Measurements from ENCODE around the gene YDJC. TPM values are rescaled to one million over a fixed set of nuclear protein-coding genes. Genes with fewer than 3 reads are reported as not detected.

Gene YDJC
- total RNA-seq, 1 experiment from 2014 or later: 79.4 TPM

GRCh38 chr22:21650823-21651520, 21.1 kb upstream of the YDJC start:
- peak; percentile 14; the same call in 1 of the 2 replicates for ATAC-seq
- DNase-seq: no peak
- Histone ChIP-seq H3K9me3 (ENCODE audit: low read length) (no peaks in the 10 kb centered on the region), H3F3A (ENCODE audit: low read length, unreplicated experiment) (no peaks in the 10 kb centered on the region), H2AFZ (ENCODE audit: low read length) (peak overlapping the region; percentile 98), H3K27me3 (ENCODE audit: low read length) (no peaks in the 10 kb centered on the region), H3K27ac (ENCODE audit: low read length) (no peak overlapping the region), H3K9me2 (replicated peaks; ENCODE audit: low read length) (no peaks in the 10 kb centered on the region), H3K4me2 (ENCODE audit: low read length) (peak overlapping the region; percentile 96), H3K79me2 (ENCODE audit: low read length) (peaks cover 13% of the 10 kb centered on the region), H3K36me3 (ENCODE audit: low read depth, low read length) (no peaks in the 10 kb centered on the region), H3K4me3 (ENCODE audit: low read length) (peak overlapping the region; percentile 83), H3K9ac (ENCODE audit: low read length) (peak overlapping the region; percentile 81), H4K20me1 (ENCODE audit: low read length) (no peaks in the 10 kb centered on the region), H3K4me1 (ENCODE audit: insufficient read depth, low read length) (no peaks in the 10 kb centered on the region)
- POLR2A ChIA-PET (ENCODE audit: unreplicated experiment): no interaction called here
- intact Hi-C loops (cut with micrococcal nuclease): no loop called here
- TF ChIP-seq EZH2 (IDR thresholded peaks at IDR 0.05; ENCODE audit: low read length, unreplicated experiment) (no peak), EZH2phosphoT487 (IDR thresholded peaks at IDR 0.05; ENCODE audit: borderline replicate concordance, low read length) (no peak), CTCF (conservative IDR thresholded peaks at IDR 0.05; ENCODE audit: low read depth, low read length) (no peak)
- CTCF ChIA-PET: no interaction called here
- BruUV-seq (replicated peaks): TSS peak; percentile 0

GRCh38 chr22:21650280-21650679, 20.5 kb upstream of the YDJC start:
- ChIA-PET CTCF (no interaction called here), POLR2A (ENCODE audit: unreplicated experiment) (no interaction called here)
- Histone ChIP-seq H3K4me1 (ENCODE audit: insufficient read depth, low read length) (no peaks in the 10 kb centered on the region), H3K27ac (ENCODE audit: low read length) (no peak overlapping the region), H3K9me2 (replicated peaks; ENCODE audit: low read length) (no peaks in the 10 kb centered on the region), H3K4me2 (ENCODE audit: low read length) (no peak overlapping the region), H3K27me3 (ENCODE audit: low read length) (no peaks in the 10 kb centered on the region), H4K20me1 (ENCODE audit: low read length) (no peaks in the 10 kb centered on the region), H2AFZ (ENCODE audit: low read length) (no peak overlapping the region), H3K36me3 (ENCODE audit: low read depth, low read length) (no peaks in the 10 kb centered on the region), H3K9me3 (ENCODE audit: low read length) (no peaks in the 10 kb centered on the region), H3K9ac (ENCODE audit: low read length) (no peak overlapping the region), H3K79me2 (ENCODE audit: low read length) (peaks cover 13% of the 10 kb centered on the region), H3K4me3 (ENCODE audit: low read length) (no peak overlapping the region), H3F3A (ENCODE audit: low read length, unreplicated experiment) (no peaks in the 10 kb centered on the region)
- DNase-seq: no peak
- no TSS peak for BruUV-seq (replicated peaks)
- ATAC-seq: no peak
- TF ChIP-seq EZH2phosphoT487 (IDR thresholded peaks at IDR 0.05; ENCODE audit: borderline replicate concordance, low read length) (no peak), EZH2 (IDR thresholded peaks at IDR 0.05; ENCODE audit: low read length, unreplicated experiment) (no peak), CTCF (conservative IDR thresholded peaks at IDR 0.05; ENCODE audit: low read depth, low read length) (no peak)
- intact Hi-C loops (cut with micrococcal nuclease): no loop called here
